ENCODE measurements around the gene CDC42EP2.
A peak's percentile ranks its signal among the peaks of the same experiment; 100 is the strongest.

CDC42EP2 gene, protein sequence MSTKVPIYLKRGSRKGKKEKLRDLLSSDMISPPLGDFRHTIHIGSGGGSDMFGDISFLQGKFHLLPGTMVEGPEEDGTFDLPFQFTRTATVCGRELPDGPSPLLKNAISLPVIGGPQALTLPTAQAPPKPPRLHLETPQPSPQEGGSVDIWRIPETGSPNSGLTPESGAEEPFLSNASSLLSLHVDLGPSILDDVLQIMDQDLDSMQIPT

DNA sequence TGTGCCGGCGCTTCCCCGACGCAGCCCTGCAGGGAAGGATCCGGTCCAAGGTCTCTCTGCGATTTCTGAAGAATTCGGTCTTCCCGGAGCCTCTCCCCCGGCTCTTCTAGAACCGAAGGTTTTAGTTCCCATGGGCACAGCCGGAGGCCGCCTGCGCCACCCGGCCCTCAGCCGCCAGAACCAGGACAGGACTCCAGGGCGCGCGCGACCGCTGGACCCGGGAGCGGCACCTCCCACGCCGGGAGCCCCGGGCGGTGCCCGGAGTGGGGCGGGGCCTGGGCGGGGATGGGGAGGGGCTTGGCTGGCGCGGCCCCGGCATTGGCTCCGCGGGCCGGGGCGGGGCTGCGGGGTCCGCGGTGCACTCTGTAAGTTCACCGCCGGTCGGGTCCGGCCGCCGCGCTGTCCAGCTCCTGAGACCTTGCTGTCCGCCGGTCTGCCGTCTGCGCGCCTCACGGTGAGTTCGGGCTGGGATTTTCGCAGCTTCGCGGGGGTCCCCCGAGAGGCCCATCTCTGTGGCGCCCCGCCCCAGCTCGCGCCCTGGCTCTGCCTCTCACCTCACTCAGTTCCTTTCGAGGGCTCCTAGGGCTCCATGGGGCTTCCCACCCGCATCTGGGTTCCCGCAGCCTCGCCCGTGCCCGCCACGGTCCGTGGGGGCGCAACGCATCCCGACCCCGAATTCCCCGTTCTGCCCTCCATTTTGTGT lies at the start of gene CDC42EP2:
Gene CDC42EP2 (plus strand): TSS at position 366 of the 703 bp plus-strand sequence. CDS start 6,033 bp downstream, outside the sequence.
- DNase-seq: peak; percentile 70

DNA sequence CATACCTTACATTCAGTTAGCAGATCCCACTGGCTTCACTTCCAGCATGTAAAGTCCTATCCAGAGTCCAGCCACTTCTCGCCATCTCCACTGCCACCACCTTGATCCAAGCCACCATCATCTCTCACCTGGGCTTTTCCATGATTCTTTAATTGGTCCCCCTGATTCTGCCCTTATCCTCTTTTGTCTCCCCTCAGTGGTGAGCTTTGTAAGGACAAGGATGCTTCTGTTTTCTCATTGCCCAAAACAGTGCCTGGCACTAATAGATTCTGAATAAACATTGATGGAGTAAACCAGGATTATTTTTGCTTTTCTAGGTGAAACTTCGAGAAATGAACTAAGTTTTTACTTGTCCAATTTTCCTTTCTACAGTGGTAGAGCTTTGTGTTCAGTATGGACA lies 48.5 kb upstream of the CDC42EP2 start:
- DNase-seq: no peak

DNA sequence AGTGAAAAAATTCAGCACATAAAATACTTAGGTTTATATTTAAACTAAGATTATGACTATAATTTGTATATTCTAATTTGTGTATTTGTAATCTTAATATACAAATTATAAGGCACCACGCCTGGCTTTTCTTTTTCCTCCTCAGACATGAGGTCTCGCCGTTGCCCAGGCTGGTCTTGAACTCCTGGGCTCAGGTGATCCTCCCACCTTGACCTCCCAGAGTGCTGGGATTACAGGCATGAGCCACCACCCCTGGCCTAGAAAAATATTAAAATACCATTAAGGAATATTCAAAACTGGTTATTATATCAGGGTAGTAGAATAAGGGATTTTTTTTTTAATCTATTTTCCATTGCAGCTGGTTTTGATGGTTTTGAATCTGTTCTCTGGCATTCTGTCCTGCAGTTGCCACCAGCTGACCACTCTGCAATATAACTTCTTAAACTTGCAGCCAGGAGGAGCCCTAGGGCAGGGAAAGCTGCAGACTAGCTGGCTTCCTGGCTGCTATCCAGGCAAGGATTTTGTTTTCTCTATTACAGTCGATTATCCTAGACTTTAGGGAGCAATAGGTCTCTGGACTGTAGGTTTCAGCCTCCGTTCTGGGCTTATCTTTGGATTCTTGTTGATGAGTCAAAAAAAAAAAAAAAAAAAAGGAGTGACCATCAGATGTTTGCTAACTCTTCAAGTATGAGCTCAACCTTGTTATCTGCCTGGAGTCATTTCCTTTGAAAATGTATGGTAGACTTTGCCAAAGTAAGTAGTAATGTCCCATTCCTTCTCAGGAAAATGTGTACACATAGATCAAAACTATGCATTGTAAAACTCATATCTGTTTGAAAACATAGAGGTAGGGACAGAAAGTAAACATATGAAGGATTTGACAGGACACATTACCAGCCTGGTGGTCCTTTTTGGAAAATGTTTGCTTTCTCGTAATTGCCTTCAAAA lies 39.7 kb upstream of the CDC42EP2 start:
- peak; percentile 25 for DNase-seq

DNA sequence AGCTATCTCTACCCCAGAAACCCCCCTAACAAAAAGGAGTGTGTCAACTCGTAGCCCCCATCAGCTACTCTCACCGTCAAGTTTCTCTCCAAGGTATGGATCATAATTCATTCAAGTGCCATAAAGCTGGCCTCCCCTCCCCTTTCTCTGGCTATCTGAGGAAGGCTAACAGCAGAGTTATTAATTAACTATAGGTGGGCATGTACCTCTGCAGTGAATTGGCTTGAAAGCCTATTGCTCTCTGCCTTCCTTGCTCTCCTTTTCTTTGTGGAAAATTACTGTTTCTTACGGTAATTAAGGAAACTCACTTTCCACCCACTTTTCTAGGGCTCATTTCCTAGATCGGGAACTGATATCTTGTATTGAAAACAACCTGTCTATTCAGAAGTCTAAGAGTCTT lies 38.8 kb upstream of the CDC42EP2 start:
- DNase-seq: no peak

DNA sequence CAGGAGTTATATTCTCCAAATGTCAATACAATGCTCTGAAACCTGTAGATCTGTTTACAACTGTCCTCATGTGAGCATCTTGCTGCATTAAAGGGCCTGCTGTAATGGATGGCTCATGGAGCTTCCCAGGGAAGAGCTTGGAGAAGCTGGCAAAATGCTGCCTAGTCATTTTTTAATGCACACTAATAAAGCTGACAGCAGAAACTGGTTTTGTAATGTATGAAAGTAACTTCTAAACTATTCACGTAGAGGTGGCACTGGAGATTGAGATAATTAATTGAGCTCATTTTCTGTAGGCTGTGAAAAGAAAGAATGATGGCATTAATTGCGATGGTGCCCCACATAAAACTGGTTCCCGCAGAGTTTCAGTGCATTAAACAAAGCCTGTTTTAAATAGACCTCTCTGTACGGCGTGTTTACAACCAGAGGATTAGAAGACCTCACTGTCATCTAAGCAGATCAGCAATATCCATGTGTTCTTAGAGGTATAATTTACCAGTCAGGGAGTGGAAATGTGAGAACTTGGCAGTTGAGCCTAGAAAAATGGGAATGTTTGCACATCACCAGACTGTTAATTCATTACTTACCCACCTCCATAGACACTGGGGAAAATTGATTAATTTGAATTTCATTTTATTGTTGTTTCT lies 36.9 kb upstream of the CDC42EP2 start:
- DNase-seq: no peak

DNA sequence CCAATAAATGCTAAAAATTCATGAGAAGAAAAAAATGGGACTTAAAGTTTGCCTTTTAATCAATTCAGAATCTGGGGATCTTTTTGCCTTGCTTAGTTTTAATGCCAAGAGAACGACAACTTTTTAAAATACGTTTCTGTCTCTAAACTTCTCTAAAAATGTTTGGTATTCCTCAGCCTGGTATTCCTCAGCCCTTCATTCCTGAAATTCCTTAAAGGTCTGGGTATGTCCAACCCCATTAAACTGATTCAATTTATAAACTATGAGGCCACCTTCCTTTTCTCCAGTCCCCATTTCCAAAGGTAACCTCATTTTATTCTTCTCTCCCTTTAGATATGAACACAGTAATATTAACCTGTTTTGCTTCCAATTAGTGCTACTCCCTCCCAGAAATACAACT lies 36.3 kb upstream of the CDC42EP2 start:
- DNase-seq: no peak

DNA sequence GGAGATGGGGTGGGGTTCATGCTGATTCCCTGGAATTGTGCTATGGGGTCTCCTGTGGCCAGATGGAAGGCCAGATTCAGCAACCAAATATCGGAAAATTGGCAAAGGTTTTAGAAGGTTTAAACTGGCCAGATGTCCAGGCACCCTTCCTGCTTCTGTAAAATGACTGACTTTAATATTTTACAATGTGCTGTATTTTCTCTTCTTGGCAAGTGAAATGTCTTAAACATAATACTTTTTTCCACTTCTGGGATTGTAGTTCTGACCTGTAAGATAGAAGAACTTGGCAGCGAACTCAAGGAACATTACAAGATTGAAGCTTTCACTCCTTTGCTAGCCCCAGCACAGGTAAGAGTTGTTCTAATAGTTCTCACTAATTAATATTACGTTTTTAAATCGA lies 35.4 kb upstream of the CDC42EP2 start:
- no peak for DNase-seq

DNA sequence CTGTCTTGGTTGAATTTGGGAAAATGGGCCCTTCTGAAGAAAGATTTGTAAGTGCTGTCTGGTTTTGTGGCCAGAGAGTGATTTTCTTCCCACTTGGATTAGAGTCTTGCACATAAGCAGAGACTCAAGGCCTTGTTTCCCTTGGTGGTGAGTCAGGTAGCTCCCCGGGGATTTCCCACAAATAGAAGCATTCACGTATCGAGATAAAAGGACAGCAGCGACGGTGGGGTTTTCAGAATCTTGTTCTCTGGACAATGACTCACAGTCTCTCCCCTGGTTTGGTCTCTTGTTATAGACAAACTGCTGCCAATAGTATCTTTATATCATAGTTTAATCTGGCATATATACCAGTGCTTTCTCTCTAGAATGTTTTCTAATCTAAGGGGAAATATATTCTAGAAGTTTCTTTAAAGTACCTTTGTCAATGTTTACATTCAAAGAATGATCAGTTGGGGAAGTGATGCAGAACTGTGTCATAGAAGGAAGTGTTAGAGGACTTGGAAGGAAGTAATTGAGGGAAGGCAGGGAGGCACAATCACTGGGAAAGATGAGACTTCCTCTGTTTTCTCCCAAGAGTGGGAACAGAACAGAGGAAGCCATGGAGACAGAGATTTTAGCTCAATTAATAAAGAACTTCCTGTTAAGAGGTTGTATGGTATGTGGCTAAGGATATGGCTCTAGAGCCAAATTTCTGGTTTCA lies 34.8 kb upstream of the CDC42EP2 start:
- DNase-seq: no peak

DNA sequence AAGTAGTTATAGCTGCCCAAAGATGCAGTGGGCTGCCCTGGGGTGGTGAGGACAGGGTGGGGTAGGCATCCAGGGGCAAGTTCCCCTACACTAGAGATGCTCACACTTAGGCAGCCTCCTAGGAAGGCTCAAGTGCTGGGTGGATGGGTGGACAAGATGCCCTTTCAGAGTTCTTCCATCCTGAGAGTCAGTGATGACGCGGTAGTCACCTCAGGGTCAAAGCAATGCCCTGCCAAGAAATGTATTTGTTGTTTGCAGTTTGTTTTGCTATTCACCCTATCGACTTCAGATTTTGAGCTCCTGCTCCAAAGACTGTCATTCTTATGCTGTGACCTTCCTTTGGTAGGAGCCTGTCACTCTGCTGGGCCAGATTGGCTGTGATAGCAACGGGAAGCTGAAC lies 34.0 kb upstream of the CDC42EP2 start:
- DNase-seq: no peak

DNA sequence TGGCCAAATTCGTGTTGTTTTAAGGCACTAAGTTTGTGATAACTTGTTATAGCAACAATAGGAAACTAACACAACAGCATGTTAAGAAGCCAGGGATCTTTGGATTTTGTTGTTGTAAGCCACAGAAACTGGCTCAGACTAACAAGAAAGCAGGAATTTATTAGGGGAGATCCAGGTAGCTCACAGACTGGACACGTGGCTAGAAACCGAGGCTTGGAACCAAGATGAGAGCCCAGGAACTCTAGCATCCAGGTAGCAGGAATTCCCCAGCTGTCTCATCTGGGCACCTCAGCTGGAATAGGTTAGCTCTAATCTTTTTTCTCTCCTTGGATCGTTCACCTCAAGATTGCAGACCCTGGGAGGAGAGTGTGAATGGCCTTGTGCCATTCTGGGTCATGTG lies 28.0 kb upstream of the CDC42EP2 start:
- DNase-seq: no peak

DNA sequence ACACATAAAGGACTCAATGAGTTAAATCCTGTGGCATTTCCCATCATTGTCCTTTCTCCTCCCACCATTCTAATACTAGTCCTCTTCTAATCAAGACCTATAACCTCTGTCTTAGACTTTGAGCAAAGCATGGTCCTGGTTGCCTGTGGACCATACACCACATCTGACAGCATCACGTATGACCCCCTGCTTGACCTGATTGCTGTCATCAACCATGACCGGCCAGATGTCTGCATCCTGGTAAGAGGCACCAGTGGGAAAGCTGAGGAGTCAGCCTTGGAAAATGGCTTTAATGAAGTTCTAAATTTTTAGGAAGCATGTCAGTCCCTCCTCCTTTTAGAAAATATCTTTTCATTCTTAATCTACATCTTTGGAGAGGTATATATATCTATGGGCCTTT lies 27.1 kb upstream of the CDC42EP2 start:
- no peak for DNase-seq

DNA sequence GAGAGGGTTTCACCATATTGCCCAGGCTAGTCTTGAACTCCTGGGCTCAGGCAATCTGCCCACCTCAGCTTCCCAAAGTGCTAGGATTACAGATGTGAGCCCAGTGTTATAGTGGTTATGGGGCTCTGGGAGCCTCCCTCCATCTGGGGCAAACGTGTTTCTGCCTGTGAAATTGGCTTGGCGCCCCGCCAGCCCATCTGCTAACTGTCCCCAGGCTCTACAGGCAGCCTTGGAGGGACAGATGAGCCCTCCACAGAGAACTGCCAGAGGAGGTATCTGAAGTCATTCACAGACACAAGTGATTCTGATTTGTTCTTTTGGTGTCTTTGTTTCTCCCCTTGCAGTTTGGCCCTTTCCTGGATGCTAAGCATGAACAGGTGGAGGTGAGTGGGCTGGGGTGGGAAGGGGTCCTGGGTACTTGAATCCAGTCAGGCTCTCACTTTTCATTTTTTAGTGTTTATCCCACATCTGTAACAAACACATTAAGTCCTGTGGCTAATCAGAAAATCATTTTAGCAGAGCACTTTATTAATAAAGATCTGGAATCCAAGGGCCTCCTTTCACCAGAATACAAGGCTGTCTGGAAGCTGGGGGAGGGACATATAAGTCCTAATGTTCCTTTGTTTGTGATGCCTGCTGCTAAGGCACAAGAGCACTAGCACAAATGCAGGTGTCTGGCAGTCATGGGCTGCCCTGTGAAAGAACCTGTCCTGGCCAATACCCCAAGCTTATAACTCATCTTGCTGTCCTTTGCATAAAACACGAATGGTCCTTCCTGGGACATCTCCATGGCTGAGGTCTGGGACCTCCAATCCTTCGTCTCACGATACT lies 25.7 kb upstream of the CDC42EP2 start:
- peak; percentile 29 for DNase-seq

DNA sequence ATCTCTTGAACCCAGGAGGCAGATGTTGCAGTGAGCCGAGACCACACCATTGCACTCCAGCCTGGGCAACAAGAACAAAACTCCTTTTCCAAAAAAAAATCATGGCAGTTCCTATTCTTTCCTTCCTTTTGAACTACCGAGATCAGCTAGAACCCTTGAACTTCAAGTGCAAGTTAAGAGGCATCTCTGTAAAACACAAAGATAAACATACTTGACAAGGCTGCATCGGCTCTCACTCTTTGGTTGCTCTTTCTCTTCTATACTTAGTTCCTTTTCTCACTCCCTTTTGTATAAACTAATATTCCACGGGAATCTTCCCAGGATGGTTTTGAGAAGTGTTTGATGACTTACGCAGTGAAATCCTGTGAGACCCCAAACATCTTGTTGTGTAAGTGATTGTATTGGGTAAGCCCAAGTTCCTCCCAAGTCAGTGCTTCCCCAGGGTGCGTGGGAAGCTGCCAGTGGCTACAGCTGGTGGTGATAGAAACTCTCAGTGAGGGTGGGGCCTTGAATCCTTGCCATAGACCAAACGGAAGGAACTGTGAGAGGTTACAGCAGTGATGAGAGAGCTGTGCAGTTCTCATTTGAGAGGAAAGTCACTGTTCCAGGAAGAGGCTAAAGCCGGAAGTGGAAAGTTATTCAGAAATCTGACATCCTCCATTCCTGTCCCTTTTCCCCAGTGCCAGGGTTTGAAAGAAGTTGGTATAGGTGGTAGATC lies 24.1 kb upstream of the CDC42EP2 start:
- DNase-seq: no peak

DNA sequence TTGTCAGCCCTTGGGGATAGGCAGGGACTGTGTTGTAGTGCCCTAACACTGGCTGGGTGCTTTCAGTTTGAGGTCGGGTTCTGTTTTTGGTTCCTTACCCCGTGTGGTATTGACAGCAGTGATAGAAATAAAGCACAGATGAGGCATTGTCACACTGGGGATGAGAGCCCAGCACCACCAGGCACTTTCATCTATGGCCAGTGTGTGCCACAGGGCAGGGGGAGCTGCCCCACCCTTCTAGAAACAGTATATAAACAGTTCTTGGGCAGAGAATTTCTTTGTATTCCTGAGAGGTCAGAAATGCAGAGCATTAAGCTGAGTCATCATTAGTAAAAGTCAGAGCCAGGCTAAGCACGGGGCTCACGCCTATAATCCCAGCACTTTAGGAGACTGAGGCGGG lies 23.1 kb upstream of the CDC42EP2 start:
- no peak for DNase-seq

DNA sequence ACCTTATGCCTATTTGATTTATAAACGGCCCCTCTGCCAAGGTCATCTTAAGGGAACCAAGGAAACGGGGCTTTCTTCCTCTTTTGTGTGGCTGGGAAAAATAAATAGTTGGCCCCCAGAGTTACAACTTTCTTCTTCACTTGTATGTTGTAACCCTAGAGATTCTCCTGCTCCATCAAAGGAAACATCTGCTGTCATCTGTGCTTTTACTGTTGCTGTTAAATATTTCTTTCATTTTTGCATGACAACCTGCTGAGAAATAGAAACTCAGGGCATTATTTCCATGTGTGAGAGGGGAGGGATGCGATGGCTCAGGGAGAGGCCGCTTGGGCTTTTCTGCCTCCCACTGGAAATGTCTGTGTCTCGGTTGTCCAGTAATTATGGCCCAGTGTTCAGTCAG lies 21.8 kb upstream of the CDC42EP2 start:
- no peak for DNase-seq

DNA sequence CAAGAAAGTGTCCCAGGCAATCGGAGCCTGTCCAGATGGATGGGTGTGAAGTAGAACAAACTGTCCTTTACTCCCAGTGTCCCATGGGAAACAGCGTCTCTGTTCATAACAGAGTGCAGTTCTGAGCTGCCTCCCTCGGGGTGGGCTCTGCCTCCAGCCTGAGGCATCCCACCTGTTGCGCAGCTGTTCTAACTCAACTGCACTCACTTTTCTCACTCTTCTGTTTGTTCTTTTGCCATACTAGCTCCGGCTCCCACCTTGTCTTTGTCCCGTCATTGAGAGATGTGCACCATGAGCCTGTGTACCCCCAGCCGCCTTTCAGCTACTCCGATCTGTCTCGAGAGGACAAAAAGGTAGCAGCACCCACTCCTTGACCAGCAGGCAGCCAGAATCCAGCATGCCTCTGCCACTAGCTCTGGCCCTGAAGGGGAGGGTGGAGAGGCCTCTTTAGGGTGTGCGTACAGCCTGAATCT lies 20.7 kb upstream of the CDC42EP2 start:
- DNase-seq: no peak

DNA sequence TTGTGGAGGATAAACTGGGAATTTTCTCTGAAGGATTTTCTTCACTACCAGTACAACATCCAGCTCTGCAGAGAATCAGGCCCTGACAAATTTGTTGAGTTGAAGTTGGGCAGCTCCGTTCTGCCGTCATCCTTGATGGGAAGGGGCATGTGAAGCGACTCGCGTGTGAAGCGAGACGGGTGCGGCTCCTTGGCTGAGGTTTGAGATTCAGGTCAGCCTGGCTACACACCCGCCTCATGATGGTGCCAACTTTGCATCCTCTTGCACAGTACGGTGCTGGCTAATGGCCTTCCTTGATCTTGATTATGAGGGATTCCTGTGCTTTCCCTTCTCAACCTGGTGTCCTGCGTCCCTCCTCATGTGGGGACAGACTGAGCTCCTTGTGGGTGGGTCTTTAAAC lies 19.7 kb upstream of the CDC42EP2 start:
- no peak for DNase-seq

DNA sequence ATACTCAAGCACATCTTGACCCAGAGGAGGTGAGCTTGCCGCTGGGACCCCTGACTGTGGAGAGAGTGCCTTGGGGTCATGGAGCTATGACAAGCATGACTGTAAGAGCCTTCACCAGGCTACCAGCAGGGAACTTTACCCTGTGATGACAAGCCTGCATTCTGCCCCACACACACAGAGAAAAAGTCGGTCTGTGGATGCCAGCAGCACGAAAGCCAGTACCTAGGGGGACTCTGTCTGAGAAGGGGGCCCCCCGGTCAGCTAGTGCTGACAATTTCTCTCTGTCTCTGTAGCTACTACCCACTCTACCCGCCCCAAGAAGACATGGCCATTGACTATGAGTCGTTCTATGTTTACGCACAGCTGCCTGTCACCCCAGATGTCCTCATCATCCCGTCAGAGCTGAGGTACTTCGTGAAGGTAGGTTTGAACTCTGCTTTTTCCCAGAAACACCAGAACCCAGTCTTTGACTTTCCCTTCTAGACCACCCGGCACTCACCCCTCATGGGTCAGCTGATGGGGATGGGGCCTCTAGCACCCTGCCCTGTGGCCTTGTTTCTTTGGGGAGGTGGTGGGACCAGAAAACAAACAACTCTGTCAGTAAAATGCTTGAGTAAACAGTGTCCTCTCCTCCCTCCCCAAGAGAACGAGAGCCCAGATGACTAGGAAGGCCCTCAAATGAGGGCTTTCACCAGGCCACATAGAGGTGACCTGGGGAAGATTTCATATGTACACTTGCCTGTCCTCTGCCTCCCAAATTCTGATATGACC lies 18.9 kb upstream of the CDC42EP2 start:
- no peak for DNase-seq

DNA sequence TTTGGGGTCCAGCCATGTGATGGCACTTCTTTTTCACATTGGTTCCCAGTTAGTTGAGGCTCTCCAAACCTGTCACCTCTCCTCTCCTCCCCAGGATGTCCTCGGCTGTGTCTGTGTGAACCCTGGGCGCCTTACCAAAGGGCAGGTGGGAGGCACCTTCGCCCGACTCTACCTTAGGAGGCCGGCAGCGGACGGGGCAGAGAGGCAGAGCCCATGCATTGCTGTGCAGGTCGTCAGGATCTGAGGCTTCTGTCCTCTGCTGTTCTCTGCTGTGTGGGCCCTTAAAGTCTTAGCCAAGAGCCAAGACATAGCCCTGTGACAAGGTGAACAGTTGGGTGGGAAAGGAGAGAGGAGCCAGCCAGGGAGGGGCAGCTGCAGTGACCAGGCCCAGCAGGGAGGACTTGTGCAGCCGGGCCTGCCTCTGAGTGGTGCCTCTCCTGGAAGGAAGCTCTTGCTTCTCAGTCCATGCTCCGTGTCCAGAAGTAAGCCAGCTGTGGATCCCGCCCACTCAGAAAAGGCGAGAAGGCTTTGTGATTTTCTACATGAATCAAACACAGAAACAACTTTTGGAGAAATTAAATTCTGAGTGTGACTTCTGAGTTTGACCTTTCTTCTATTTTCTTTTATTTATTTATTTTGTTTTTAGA lies 17.5 kb upstream of the CDC42EP2 start:
- no peak for DNase-seq
